Activated CD4-positive, alpha-beta T cell treated with anti-CD3 and anti-CD28 coated beads, Interleukin-2, amount 10 ng/mL, durations not matched to agents 24 days and 14 days (primary cell): ENCODE data around the gene BCL6. TPM values are rescaled to one million over a fixed set of nuclear protein-coding genes. Genes with fewer than 3 reads are reported as not detected.

Experiments used
- DNase-seq: peaks from one replicate; pipeline ENCODE4 v3.0.0; 2022
- H3K27ac Mint-ChIP-seq: one replicate; pipeline ENCODE4 v1.8.0; 2022; ENCODE audit warnings: mild to moderate bottlenecking, mixed read lengths
- H3K27me3 Mint-ChIP-seq: one replicate; pipeline ENCODE4 v1.8.0; 2022; ENCODE audit warnings: mixed read lengths
- H3K36me3 Mint-ChIP-seq: one replicate; pipeline ENCODE4 v1.8.0; 2022; ENCODE audit warnings: low read depth, mild to moderate bottlenecking, mixed read lengths
- H3K4me1 Mint-ChIP-seq: one replicate; pipeline ENCODE4 v1.8.0; 2021; ENCODE audit warnings: mixed read lengths
- H3K4me3 Mint-ChIP-seq: one replicate; pipeline ENCODE4 v1.8.0; 2022; ENCODE audit warnings: mild to moderate bottlenecking, moderate library complexity, mixed read lengths
- H3K9me3 Mint-ChIP-seq: one replicate; pipeline ENCODE4 v1.8.0; 2021; ENCODE audit warnings: mixed read lengths
- intact Hi-C: fragments of 100-400 bp; cut with micrococcal nuclease; formaldehyde crosslinking; loops from one replicate; pipeline ENCODE4 v1.15.1; 2023
- total RNA-seq: library from RNA; stranded (reverse); gene quantifications from 2 replicates; pipeline ENCODE4 v1.2.3, GENCODE V29; 2022

The BCL6 gene
- total RNA-seq, result 41.7 and 51.7 TPM in 2 replicates

DNA sequence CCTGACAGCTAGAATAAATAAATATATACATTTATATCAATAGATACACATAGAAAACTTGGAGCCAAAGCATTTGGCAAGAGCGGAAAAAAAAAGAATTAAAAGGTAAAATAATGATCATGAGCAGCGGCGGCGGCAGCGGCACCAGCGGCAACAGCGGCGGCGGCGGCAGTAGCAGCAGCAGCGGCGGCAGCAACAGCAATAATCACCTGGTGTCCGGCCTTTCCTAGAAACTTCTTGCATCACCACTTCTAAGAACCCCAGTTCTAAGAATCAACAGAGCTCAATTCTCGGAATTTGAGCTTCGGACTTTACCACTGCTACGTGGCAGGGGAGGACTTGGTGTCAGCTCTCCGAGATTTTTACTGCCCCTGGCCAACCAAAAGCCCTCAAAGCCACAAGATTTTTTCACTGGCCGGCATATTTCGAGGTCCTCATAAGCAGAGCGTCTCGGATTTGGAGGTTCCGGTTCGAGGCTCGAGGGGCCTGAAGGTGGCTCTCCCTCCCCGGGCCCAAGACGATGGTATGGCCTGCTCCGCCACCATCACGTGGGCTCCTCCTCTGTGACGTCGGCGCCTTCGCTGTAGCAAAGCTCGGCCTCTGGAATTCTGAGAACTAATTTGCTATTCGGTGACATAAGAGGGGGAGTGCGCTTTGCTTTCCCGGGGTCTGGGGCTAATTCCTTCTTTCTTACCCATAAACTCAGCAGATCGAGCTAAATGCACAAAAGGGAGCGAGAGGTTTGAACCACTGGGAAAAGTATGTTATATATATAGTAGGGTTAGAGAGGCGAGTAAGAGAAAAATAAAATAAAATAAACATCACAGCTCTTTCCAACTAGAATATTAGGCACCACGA lies at the start of gene BCL6:
Gene BCL6, minus strand, starts transcription at position 268 of the 858 bp plus-strand sequence. CDS start 11,775 bp downstream, outside the sequence.
- Mint-ChIP-seq H3K27ac (peak within 1 kb of the TSS; percentile 99), H3K4me1 (peaks cover 61% of the 10 kb centered on the region)
- intact Hi-C loops, result loop anchor here (1.0 to 10.0 kb wide), 12 partner anchors 57 to 1579 kb away; partner anchors contain the start of gene LPP

DNA sequence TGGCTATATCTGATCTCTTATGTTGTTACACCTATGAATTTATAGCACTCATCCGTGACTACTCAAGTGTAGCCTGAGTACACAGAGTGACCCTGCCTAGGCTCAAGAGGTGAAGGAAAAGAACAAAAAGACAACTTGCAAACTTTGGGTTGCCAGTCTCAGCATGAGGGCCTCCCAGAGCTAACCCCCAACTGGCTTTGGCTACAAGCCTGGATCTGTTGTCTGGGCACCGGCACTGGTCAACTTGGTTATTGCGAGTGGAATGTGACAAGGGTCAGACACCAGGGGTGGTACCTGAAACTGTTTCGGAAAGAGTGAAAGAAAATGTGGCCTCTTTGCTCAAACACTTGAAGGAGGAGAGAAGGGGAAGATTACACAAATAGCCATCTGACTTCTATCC lies 49.5 kb upstream of the BCL6 start:
- H3K4me1 Mint-ChIP-seq, result peaks cover 46% of the 10 kb centered on the region
- H3K27me3 Mint-ChIP-seq, result no peaks in the 10 kb centered on the region
- H3K4me3 Mint-ChIP-seq, result no peak overlapping the region
- peaks cover 18% of the 10 kb centered on the region for H3K9me3 Mint-ChIP-seq
- no peak for DNase-seq
- intact Hi-C loops, result no loop called here
- H3K36me3 Mint-ChIP-seq, result peaks cover 53% of the 10 kb centered on the region
- no peak overlapping the region for H3K27ac Mint-ChIP-seq

More for the DNA sequence above, at the start of gene BCL6:
- Mint-ChIP-seq H3K36me3 (peaks cover 16% of the 10 kb centered on the region), H3K4me3 (peak within 1 kb of the TSS; percentile 98), H3K9me3 (no peaks in the 10 kb centered on the region), H3K27me3 (no peaks in the 10 kb centered on the region)
- peak; percentile 97 for DNase-seq

DNA sequence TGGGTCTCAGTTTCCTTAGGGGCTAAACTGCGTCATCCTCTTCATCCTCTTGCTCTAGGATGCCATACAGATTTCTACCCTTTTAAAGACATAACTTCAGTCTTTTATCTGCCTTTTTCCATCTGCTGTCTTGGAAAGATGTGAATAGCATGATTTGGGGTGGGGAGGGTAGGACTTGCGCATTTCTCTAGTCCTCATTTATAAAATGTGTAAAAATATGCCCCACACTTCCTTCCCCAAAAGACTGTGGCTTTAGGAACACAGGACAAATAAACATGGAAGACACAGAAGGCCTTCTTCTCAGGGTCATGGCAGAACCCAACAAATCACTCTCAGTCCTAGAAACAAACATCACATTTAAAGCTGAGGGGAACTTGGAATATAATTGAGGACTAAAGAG lies 48.4 kb upstream of the BCL6 start:
- H3K27me3 Mint-ChIP-seq, result no peaks in the 10 kb centered on the region
- intact Hi-C loops, result no loop called here
- no peak overlapping the region for H3K4me3 Mint-ChIP-seq
- H3K9me3 Mint-ChIP-seq, result peaks cover 18% of the 10 kb centered on the region
- peaks cover 41% of the 10 kb centered on the region for H3K4me1 Mint-ChIP-seq
- peaks cover 55% of the 10 kb centered on the region for H3K36me3 Mint-ChIP-seq
- DNase-seq, result no peak
- no peak overlapping the region for H3K27ac Mint-ChIP-seq

DNA sequence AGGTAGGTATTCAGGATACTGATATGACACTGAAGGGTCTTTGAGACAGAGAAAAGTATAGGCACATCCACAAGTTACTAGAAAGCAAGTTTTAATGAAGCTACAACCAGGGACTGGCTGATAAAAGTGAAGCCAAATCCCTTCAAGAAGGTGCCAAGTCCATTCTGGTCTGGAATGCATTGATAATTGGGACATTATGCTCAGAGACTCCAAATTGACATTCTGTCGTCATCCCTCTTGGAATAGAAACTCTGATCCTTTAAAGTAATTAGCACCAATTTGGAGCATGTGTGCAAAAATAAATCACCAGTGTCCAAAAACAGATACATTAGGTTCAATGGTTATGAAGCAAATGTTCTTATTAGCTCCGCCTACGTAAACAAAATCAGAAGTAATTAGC lies 47.3 kb upstream of the BCL6 start:
- H3K27ac Mint-ChIP-seq, result no peak overlapping the region
- H3K4me3 Mint-ChIP-seq, result no peak overlapping the region
- peaks cover 50% of the 10 kb centered on the region for H3K36me3 Mint-ChIP-seq
- no peaks in the 10 kb centered on the region for H3K27me3 Mint-ChIP-seq
- H3K9me3 Mint-ChIP-seq, result peaks cover 13% of the 10 kb centered on the region
- intact Hi-C loops, result no loop called here
- peaks cover 34% of the 10 kb centered on the region for H3K4me1 Mint-ChIP-seq
- no peak for DNase-seq

DNA sequence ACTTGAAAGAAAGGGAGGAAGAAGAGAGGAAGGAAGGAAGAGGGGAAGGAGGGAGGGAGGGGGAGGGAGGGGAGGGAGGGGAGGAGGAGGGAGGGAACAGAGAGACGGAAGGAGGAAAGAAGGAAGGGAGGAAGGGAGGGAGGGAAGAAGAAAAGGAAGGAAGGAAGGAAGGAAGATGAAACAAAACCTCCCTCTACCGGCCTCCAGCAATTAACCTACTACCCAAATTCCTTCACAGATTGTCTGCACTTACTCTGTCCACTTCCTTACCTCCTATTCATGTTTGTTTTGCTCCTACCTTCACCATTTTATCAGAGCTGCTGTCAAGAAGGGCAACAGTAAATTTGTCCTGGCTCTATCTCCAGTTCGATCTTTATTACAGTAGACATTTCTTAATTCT lies 44.6 kb upstream of the BCL6 start:
- peaks cover 20% of the 10 kb centered on the region for H3K4me1 Mint-ChIP-seq
- no peaks in the 10 kb centered on the region for H3K27me3 Mint-ChIP-seq
- peaks cover 33% of the 10 kb centered on the region for H3K36me3 Mint-ChIP-seq
- H3K9me3 Mint-ChIP-seq, result peaks cover 10% of the 10 kb centered on the region
- no peak overlapping the region for H3K27ac Mint-ChIP-seq
- H3K4me3 Mint-ChIP-seq, result no peak overlapping the region
- DNase-seq, result no peak
- intact Hi-C loops, result no loop called here

DNA sequence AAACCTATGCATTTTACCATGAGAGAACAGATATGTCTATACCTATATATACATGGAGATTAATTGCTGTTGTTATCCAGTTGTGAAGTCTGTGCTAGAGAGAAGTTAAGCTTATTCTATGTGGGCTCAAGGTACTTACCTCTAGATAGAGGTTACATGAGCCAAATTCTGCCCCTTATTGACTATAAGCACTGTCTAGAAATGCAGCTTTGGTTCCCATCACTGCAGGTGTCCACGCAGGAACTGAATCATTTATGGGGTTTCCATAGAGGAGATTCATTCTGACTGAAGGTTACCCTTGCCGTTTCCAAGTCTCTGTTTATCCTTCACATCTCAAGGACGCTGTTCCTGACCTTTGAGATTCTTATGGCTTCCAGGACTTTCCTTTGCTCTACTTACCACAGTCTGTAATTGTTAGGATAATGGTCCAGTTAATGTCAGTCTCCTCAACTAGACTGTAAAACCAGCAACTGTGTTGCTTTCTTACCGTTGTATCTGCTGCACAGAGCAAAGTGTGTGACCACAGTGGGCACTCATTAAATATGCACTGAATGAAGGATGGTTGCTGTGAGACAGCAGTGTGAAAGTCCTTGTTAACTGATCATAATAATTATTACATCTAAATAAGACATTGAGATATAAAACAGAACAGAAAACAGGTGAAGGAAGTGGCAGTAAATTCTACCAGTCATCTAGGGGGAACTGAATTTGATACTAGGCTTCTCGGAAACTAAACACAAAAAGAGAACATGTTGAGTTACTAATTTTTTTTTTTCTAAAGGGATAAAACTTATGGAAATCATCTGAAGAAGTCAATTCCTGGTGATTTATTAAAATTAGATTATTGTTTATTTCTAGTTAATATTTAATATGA lies 44.0 kb upstream of the BCL6 start:
- H3K4me3 Mint-ChIP-seq, result no peak overlapping the region
- peaks cover 5% of the 10 kb centered on the region for H3K9me3 Mint-ChIP-seq
- H3K27me3 Mint-ChIP-seq, result no peaks in the 10 kb centered on the region
- intact Hi-C loops, result no loop called here
- peaks cover 27% of the 10 kb centered on the region for H3K36me3 Mint-ChIP-seq
- peaks cover 20% of the 10 kb centered on the region for H3K4me1 Mint-ChIP-seq
- no peak for DNase-seq
- peak overlapping the region; percentile 45 for H3K27ac Mint-ChIP-seq

DNA sequence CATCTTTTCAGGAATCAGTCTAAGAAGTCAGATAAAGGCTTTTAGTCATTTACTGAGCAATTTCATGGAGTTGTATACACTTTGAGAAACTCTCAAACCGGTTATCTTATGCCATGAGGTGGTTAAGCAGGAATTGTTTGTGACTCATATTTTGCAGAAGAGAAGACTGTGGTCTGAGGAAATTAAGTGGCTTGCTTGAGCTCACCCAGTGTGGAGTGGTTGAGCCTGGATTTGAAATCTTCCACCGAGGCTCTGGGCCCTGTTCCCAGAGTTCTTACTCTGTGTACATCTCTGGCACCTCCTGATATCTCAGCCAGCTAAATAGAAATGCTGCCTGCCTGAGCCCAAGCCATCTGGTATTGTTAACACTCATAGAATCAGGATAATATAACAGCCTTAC lies 37.8 kb upstream of the BCL6 start:
- H3K9me3 Mint-ChIP-seq, result peaks cover 7% of the 10 kb centered on the region
- H3K27ac Mint-ChIP-seq, result peak overlapping the region; percentile 68
- peak overlapping the region; percentile 3 for H3K4me3 Mint-ChIP-seq
- peaks cover 33% of the 10 kb centered on the region for H3K4me1 Mint-ChIP-seq
- H3K27me3 Mint-ChIP-seq, result no peaks in the 10 kb centered on the region
- no peak for DNase-seq
- intact Hi-C loops, result no loop called here
- peaks cover 13% of the 10 kb centered on the region for H3K36me3 Mint-ChIP-seq

DNA sequence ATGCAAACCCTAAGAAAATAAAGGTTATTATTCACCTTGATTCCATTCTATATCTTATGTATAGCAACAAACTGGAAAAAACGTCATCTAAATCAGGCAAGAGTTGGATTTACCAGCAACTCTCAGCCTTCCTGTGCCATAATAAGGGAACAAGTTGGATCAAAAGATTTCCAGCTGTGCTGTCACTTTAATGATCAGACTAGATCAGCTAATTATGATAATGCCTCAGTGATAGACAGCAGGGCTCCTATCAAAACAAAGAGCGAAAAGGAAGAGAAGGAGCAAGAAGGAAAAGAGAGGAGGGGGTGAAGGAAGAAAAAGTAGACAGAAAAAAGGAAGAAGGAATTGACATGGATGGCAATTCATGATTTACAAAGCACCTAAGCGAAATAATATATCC lies 36.7 kb upstream of the BCL6 start:
- Mint-ChIP-seq H3K27me3 (no peaks in the 10 kb centered on the region), H3K4me3 (no peak overlapping the region), H3K36me3 (peaks cover 13% of the 10 kb centered on the region), H3K9me3 (peaks cover 7% of the 10 kb centered on the region), H3K4me1 (peaks cover 43% of the 10 kb centered on the region), H3K27ac (peak overlapping the region; percentile 22)
- no peak for DNase-seq
- intact Hi-C loops, result no loop called here

DNA sequence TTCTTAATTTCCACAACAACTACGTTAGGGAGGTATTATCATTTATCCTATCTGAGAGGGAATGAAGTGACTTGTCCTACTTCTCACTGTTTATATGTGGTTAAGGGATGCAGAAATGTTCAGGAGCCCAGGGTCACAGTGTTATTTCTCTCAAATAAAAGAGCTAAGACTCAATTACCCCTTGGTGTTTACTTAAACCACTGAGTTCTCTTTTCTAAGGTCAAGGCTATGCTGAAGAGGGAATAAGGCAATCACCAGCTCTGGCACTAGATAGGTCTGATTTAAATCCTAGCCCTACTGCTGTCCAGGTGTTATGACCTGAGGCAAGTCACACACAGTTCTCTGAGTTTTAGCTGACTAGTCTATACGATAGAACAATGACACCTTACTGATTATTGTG lies 35.7 kb upstream of the BCL6 start:
- intact Hi-C loops, result no loop called here
- H3K27ac Mint-ChIP-seq, result no peak overlapping the region
- H3K36me3 Mint-ChIP-seq, result peaks cover 13% of the 10 kb centered on the region
- peaks cover 47% of the 10 kb centered on the region for H3K4me1 Mint-ChIP-seq
- H3K27me3 Mint-ChIP-seq, result no peaks in the 10 kb centered on the region
- DNase-seq, result no peak
- peaks cover 7% of the 10 kb centered on the region for H3K9me3 Mint-ChIP-seq
- no peak overlapping the region for H3K4me3 Mint-ChIP-seq

DNA sequence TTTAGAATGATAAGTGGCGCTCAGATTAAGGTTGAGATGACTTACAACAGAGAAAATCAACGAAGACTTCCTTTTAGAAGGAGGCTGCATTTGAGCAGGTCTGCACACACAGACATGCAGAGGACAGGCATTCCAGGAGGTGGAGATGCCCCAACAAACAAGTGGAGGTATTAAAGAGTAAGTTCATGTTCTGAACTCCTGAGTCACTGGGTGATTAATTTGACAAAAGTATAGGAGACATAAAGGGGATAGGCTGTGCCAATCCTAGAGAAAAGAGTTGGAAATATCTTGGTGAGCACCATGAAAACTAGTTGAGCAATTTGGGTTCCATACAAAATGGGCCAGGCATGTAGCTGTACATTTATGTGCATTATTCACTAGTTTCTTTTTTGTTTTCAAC lies 33.5 kb upstream of the BCL6 start:
- intact Hi-C loops, result no loop called here
- peak overlapping the region; percentile 58 for H3K27ac Mint-ChIP-seq
- H3K36me3 Mint-ChIP-seq, result peaks cover 13% of the 10 kb centered on the region
- H3K4me1 Mint-ChIP-seq, result peaks cover 54% of the 10 kb centered on the region
- H3K9me3 Mint-ChIP-seq, result peaks cover 10% of the 10 kb centered on the region
- no peak for DNase-seq
- no peak overlapping the region for H3K4me3 Mint-ChIP-seq
- no peaks in the 10 kb centered on the region for H3K27me3 Mint-ChIP-seq

DNA sequence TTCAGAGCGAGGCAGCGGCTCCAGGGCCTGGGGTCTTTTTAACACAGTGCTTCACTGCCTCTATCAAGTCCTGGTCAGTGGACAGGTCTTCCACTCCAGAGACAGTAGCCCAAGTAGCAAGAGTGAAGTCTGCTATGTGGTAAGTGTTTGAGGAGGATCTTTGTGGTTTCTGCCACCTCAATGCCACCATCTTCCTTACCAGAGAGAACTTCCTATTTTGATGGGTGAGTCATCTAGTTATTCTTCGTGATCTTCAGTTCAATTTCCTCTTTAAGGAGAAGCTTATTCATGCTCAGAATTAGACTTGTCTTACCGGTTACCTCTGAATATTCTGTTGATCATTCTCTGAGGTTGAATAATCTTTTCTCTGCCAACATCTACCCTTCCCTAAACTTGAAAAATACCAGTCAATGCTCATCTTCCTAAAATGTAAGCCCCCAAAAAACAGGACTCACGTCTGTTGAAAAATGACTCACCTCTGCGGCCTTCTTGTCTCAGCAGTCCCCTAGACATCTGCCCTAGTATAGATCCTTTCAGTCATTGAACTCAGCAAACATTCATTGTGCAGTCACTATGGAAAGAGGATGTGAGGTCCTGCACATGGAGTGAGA lies 32.2 kb upstream of the BCL6 start:
- Mint-ChIP-seq H3K9me3 (peaks cover 13% of the 10 kb centered on the region), H3K36me3 (peaks cover 11% of the 10 kb centered on the region), H3K4me3 (peak overlapping the region; percentile 58), H3K27ac (peak overlapping the region; percentile 93), H3K4me1 (peaks cover 48% of the 10 kb centered on the region), H3K27me3 (no peaks in the 10 kb centered on the region)
- peak; percentile 82 for DNase-seq
- intact Hi-C loops, result loop anchor here (1.0 kb wide), 4 partner anchors 25 to 142 kb away; no protein-coding TSS in a partner anchor

DNA sequence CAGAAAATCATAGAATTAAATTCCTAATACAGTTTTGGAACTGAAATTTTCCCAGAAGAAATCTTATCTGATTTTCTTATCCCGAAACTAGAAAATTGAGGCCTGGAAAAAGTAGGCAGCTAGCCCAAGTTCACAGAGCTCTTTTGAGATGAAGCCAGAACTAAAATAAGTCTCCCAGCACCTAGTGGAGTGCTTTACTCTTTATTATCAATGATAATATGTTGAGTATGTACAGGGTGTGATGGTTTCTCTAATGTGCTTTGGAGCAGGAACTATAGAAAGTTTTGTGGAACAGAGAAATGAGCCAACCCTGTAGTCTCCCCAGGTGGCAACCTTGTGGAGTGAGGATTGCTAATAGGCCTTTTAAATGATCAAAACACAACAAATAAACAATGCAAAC lies 30.3 kb upstream of the BCL6 start:
- Mint-ChIP-seq H3K27me3 (no peaks in the 10 kb centered on the region), H3K36me3 (peaks cover 9% of the 10 kb centered on the region), H3K9me3 (peaks cover 13% of the 10 kb centered on the region), H3K27ac (no peak overlapping the region), H3K4me1 (peaks cover 44% of the 10 kb centered on the region), H3K4me3 (no peak overlapping the region)
- intact Hi-C loops, result no loop called here
- DNase-seq, result no peak

DNA sequence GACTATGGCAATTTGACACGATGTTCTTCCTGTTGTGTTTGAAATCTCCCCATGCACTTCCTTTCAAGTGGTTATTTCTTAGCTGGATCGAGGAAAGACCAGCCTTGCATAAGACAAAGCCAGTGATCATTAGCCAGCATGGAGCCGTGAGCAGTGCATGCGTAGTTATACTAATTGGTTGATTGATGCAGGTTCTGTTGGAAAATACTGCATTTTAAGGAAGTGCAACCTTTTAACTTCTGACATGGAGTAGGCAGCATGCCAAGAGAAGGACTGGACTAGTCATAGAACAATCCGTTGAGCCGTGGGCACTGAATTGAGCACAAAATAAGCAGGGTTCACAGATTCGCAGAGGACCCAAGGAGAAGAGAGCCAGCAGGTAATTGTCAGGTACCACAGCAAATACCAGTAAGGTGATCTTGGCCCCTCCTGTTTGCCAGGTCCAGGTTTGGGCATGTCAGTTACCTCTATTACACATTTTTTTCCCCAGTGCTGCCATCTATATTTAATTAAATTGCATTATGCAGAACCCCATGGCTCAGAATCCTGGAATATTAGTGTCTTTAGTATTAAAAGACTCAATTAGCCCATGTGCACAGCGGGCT lies 29.0 kb upstream of the BCL6 start:
- no peak for DNase-seq
- Mint-ChIP-seq H3K4me1 (peaks cover 48% of the 10 kb centered on the region), H3K27me3 (no peaks in the 10 kb centered on the region), H3K4me3 (no peak overlapping the region), H3K27ac (no peak overlapping the region), H3K9me3 (peaks cover 6% of the 10 kb centered on the region), H3K36me3 (peaks cover 4% of the 10 kb centered on the region)
- intact Hi-C loops, result no loop called here
